K562 (cell line): Measurements from ENCODE around the gene ITPRID2. TPM values are rescaled to one million over a fixed set of nuclear protein-coding genes. Genes with fewer than 3 reads are reported as not detected.

Experiments
- ARID1B ChIP-seq: fragments of 450-650 bp; IDR thresholded peaks from 2 replicates; pipeline ENCODE4 v1.6.1; 2016; ENCODE audit warnings: antibody characterized with exemption, mild to moderate bottlenecking, inconsistent platforms
- BCL6 ChIP-seq: fragments of 250-450 bp; sonication (Bioruptor Pico); IDR thresholded peaks from 2 replicates; pipeline ENCODE4 v1.4.0; 2020
- BRD4 ChIP-seq: fragments of 200-600 bp; sonication (generic); IDR thresholded peaks from 2 replicates; pipeline ENCODE4 v1.6.1; 2017; ENCODE audit warnings: inconsistent platforms
- CEBPG ChIP-seq, 3 experiments: fragments of 200-800 bp in 1 of 3; sonication (Bioruptor generic) in 1 of 3; sonication (generic) in 1 of 3; formaldehyde crosslinking in 1 of 3; IDR thresholded peaks in 2 of 3; conservative IDR thresholded peaks in 1 of 3; 2 replicates each; pipeline versions ENCODE4 v1.6.1 to v1.8.0; 2016 to 2022; ENCODE audit warnings: missing compliant biosample characterization in 2 of 3, missing genetic modification characterization in 2 of 3, mild to moderate bottlenecking in 1 of 3, missing genetic modification reagents in 1 of 3
- DEAF1 ChIP-seq: fragments of 450-650 bp; formaldehyde crosslinking; IDR thresholded peaks from 2 replicates; pipeline ENCODE4 v1.4.0; 2020; ENCODE audit warnings: mild to moderate bottlenecking, moderate library complexity
- ELK1 ChIP-seq: sonication (generic); formaldehyde crosslinking; IDR thresholded peaks from 2 replicates; pipeline ENCODE4 v1.8.1; 2022; ENCODE audit warnings: missing genetic modification reagents
- FIP1L1 ChIP-seq: fragments of 200-400 bp; formaldehyde crosslinking; IDR thresholded peaks from 2 replicates; pipeline ENCODE4 v1.6.1; 2018; ENCODE audit warnings: mild to moderate bottlenecking, low read depth, low read length; ENCODE audit not compliant: poor library complexity, severe bottlenecking
- GTF2F1 ChIP-seq: IDR thresholded peaks from 2 replicates; pipeline ENCODE4 v1.6.1; 2011; ENCODE audit warnings: low read depth, low read length, improper control_type of control experiment
- HDAC3 ChIP-seq: fragments of 450-650 bp; IDR thresholded peaks from 2 replicates; pipeline ENCODE4 v1.6.1; 2018; ENCODE audit warnings: borderline replicate concordance, mild to moderate bottlenecking, moderate library complexity; ENCODE audit not compliant: partially characterized antibody
- NELFE ChIP-seq: IDR thresholded peaks from 2 replicates; pipeline ENCODE4 v1.6.1; 2011; ENCODE audit warnings: mild to moderate bottlenecking; ENCODE audit not compliant: insufficient read depth, insufficient read length
- NUFIP1 ChIP-seq: fragments of 450-650 bp; IDR thresholded peaks from 2 replicates; pipeline ENCODE4 v1.6.1; 2018; ENCODE audit not compliant: partially characterized antibody
- POLR2AphosphoS5 ChIP-seq: IDR thresholded peaks from 2 replicates; pipeline ENCODE4 v1.6.1; 2011; ENCODE audit warnings: mild to moderate bottlenecking, low read depth, low read length, moderate library complexity; ENCODE audit not compliant: control insufficient read depth, insufficient read depth
- RAD21 ChIP-seq, 2 experiments: fragments of 250-450 bp in 1 of 2; fragments of 450-650 bp in 1 of 2; sonication (Bioruptor Pico) in 1 of 2; formaldehyde crosslinking in 1 of 2; IDR thresholded peaks in 1 of 2; conservative IDR thresholded peaks in 1 of 2; 2 replicates each; pipeline versions ENCODE4 v1.4.0 to v1.8.0; 2020 to 2022; ENCODE audit warnings: mild to moderate bottlenecking in 2 of 2, moderate library complexity in 1 of 2
- SMAD1 ChIP-seq: fragments of 150-350 bp; IDR thresholded peaks from 2 replicates; pipeline ENCODE4 v1.6.1; 2014; ENCODE audit warnings: low read length, low read depth; ENCODE audit not compliant: partially characterized antibody
- SRF ChIP-seq, 2 experiments: fragments of 250-450, 450-650 bp in 1 of 2; sonication (Bioruptor Pico) in 1 of 2; sonication (generic) in 1 of 2; formaldehyde crosslinking; IDR thresholded peaks; 2 replicates each; pipeline versions ENCODE4 v1.5.0 to v1.5.1; 2020 to 2022; ENCODE audit warnings: mild to moderate bottlenecking in 1 of 2, missing genetic modification reagents in 1 of 2
- THRA ChIP-seq: fragments of 450-650 bp; IDR thresholded peaks from 2 replicates; pipeline ENCODE4 v1.6.1; 2017; ENCODE audit warnings: mild to moderate bottlenecking, moderate library complexity
- ZNF121 ChIP-seq: sonication (generic); formaldehyde crosslinking; conservative IDR thresholded peaks from 2 replicates; pipeline ENCODE4 v1.8.0; 2022; ENCODE audit warnings: missing genetic modification reagents
- ZNF146 ChIP-seq: IDR thresholded peaks from one replicate; pipeline ENCODE4 v1.6.1; 2018; ENCODE audit warnings: missing compliant biosample characterization; ENCODE audit not compliant: unreplicated experiment
- ZNF3 ChIP-seq: fragments of 250-450 bp; sonication (Bioruptor Pico); IDR thresholded peaks from 2 replicates; pipeline ENCODE4 v1.5.0; 2021; ENCODE audit warnings: mild to moderate bottlenecking, moderate library complexity
- ZNF583 ChIP-seq: fragments of 250-450 bp; sonication (Bioruptor Pico); IDR thresholded peaks from 2 replicates; pipeline ENCODE4 v1.4.0; 2020
- ZNF584 ChIP-seq: fragments of 200-800 bp; sonication (Bioruptor generic); IDR thresholded peaks from 2 replicates; pipeline ENCODE4 v1.6.1; 2016; ENCODE audit warnings: low read depth, mild to moderate bottlenecking, missing genetic modification characterization, missing compliant biosample characterization
- ZNF586 ChIP-seq: fragments of 450-650 bp; formaldehyde crosslinking; conservative IDR thresholded peaks from 2 replicates; pipeline ENCODE4 v1.4.0; 2020; ENCODE audit warnings: mild to moderate bottlenecking, moderate library complexity
- ZNF77 ChIP-seq: fragments of 250-450 bp; sonication (Bioruptor Pico); IDR thresholded peaks from 2 replicates; pipeline ENCODE4 v1.5.0; 2020
- ZNF79 ChIP-seq: fragments of 250-450 bp; sonication (Bioruptor Pico); IDR thresholded peaks from 2 replicates; pipeline ENCODE4 v1.4.0; 2020; ENCODE audit warnings: low read depth, mild to moderate bottlenecking, moderate library complexity
- polyA plus RNA-seq, 8 experiments: library from polyadenylated mRNA; depleted of rRNA in 4 of 8; stranded (reverse) in 5 of 8; unstranded in 3 of 8; fragments of >200 nt; fragmentation: Nextera tagmentation in 2 of 8; fragmentation: Illumina TruSeq in 1 of 8; extraction: Ambion mirVana in 2 of 8; extraction: Trizol in 1 of 8; gene quantifications; 2 replicates each; pipeline versions ENCODE4 v1.2.1 to v1.2.3, GENCODE V29; 2011 to 2014; ENCODE audit warnings: inconsistent platforms in 1 of 8, missing spikeins in 1 of 8
- total RNA-seq, 7 experiments: library from RNA; depleted of rRNA in 6 of 7; stranded (reverse); fragments of >200 nt in 6 of 7; fragmentation: Illumina TruSeq in 2 of 7; extraction: Trizol in 2 of 7; gene quantifications; 2 replicates each; pipeline versions ENCODE4 v1.2.1 to v1.2.3, GENCODE V29; 2011 to 2021; ENCODE audit warnings: low replicate concordance in 1 of 7

Gene ITPRID2
- total and polyA plus RNA-seq, 9 of the 15 experiments (the other 6 are each of a cell fraction or from before 2014, with no cell fraction given), result 18.5 to 77.8 (median 52.0) TPM

- TF ChIP-seq ARID1B, result no peak
- TF ChIP-seq ZNF584 (CRISPR knock-in tag), result no peak
- no peak for TF ChIP-seq RAD21 (CRISPR knock-in tag; conservative IDR thresholded peaks at IDR 0.05 in 1 of 2, IDR thresholded peaks at IDR 0.05 in 1 of 2)
- TF ChIP-seq SMAD1, result no peak
- TF ChIP-seq ZNF586, result no peak
- no peak for TF ChIP-seq ZNF121
- no peak for TF ChIP-seq POLR2AphosphoS5
- TF ChIP-seq ZNF77 (CRISPR knock-in tag), result no peak
- TF ChIP-seq FIP1L1, result peak; percentile 58
- TF ChIP-seq ZNF583 (CRISPR knock-in tag), result no peak
- TF ChIP-seq NUFIP1, result no peak
- TF ChIP-seq HDAC3, result no peak
- TF ChIP-seq NELFE, result no peak
- TF ChIP-seq SRF (CRISPR knock-in tag; IDR thresholded peaks at IDR 0.05), result no peak
- no peak for TF ChIP-seq ZNF79 (CRISPR knock-in tag)
- no peak for TF ChIP-seq DEAF1 (CRISPR knock-in tag)
- TF ChIP-seq CEBPG (CRISPR knock-in tag; IDR thresholded peaks at IDR 0.05), result no peak
- no peak for TF ChIP-seq CEBPG (tag; conservative IDR thresholded peaks at IDR 0.05 in 1 of 2, IDR thresholded peaks at IDR 0.05 in 1 of 2)
- no peak for TF ChIP-seq THRA
- no peak; the same call in 1 of the 2 replicates for TF ChIP-seq BRD4
- 0 out of 2 replicates have a peak, but pooled peaks have one; percentile 13 for TF ChIP-seq ELK1 (CRISPR knock-in tag)
- TF ChIP-seq GTF2F1, result 0 out of 2 replicates have a peak, but pooled peaks have one; percentile 10
- no peak for TF ChIP-seq ZNF3 (CRISPR knock-in tag)
- TF ChIP-seq BCL6, result no peak
- TF ChIP-seq ZNF146 (CRISPR knock-in tag), result no peak
Measured at GRCh38 chr2:181891966-181892798, 652 bp downstream of the ITPRID2 start (continued).
